Stimulated activated naive CD4-positive, alpha-beta T cell treated with Interleukin-2 at 50 U/mL for 16 hours (primary cell): ENCODE results near the gene FBXL7.

Experiments used
- DNase-seq: peaks from one replicate; lab custom pipeline; 2025; lab: John Stamatoyannopoulos, UW

Gene FBXL7

GRCh38 chr5:15579193-15579990 lies 79.4 kb downstream of the FBXL7 start:
- DNase-seq, result no peak

- DNase-seq, result no peak
Observed at GRCh38 chr5:15584528-15584927, 84.5 kb downstream of the FBXL7 start.

GRCh38 chr5:15585128-15585527 lies 85.1 kb downstream of the FBXL7 start:
- no peak for DNase-seq

- DNase-seq, result no peak
Observed at GRCh38 chr5:15585841-15586591, 86.0 kb downstream of the FBXL7 start.

- DNase-seq, result no peak
Observed at GRCh38 chr5:15587916-15588315, 87.9 kb downstream of the FBXL7 start.

- no peak for DNase-seq
Observed at GRCh38 chr5:15592728-15593127, 92.7 kb downstream of the FBXL7 start.

- DNase-seq, result no peak
Observed at GRCh38 chr5:15594977-15595568, 95.1 kb downstream of the FBXL7 start.

GRCh38 chr5:15595929-15596328 lies 95.9 kb downstream of the FBXL7 start:
- DNase-seq, result no peak

GRCh38 chr5:15596936-15597335 lies 97.0 kb downstream of the FBXL7 start:
- no peak for DNase-seq

GRCh38 chr5:15597804-15598203 lies 97.8 kb downstream of the FBXL7 start:
- no peak for DNase-seq

- no peak for DNase-seq
Observed at GRCh38 chr5:15598294-15598902, 98.4 kb downstream of the FBXL7 start.

- DNase-seq, result no peak
Observed at GRCh38 chr5:15600035-15600434, 100.1 kb downstream of the FBXL7 start.

GRCh38 chr5:15601274-15601673 lies 101.3 kb downstream of the FBXL7 start:
- no peak for DNase-seq

- DNase-seq, result no peak
Observed at GRCh38 chr5:15601853-15602252, 101.9 kb downstream of the FBXL7 start.

GRCh38 chr5:15604986-15605385 lies 105.0 kb downstream of the FBXL7 start:
- no peak for DNase-seq

- no peak for DNase-seq
Observed at GRCh38 chr5:15606197-15606596, 106.2 kb downstream of the FBXL7 start.

GRCh38 chr5:15607076-15607475 lies 107.1 kb downstream of the FBXL7 start:
- no peak for DNase-seq

GRCh38 chr5:15609076-15609725 lies 109.2 kb downstream of the FBXL7 start:
- DNase-seq, result no peak

GRCh38 chr5:15610216-15610615 lies 110.2 kb downstream of the FBXL7 start:
- no peak for DNase-seq

- DNase-seq, result no peak
Observed at GRCh38 chr5:15611008-15611407, 111.0 kb downstream of the FBXL7 start.

GRCh38 chr5:15612915-15613635 lies 113.1 kb downstream of the FBXL7 start:
- no peak for DNase-seq
